HepG2 (cell line): ENCODE results near the gene DTYMK. TPM values are rescaled to one million over a fixed set of nuclear protein-coding genes. Genes with fewer than 3 reads are reported as not detected.

Experiments used
- EEA1 ChIP-seq: sonication (generic); formaldehyde crosslinking; IDR thresholded peaks from 2 replicates; pipeline ENCODE4 v1.5.1; 2020; ENCODE audit warnings: mild to moderate bottlenecking, missing genetic modification reagents, borderline replicate concordance
- FOXA3 ChIP-seq: IDR thresholded peaks from 2 replicates; pipeline ENCODE4 v1.6.1; 2016; ENCODE audit warnings: missing genetic modification reagents, missing compliant biosample characterization
- ISX ChIP-seq: sonication (generic); formaldehyde crosslinking; conservative IDR thresholded peaks from 2 replicates; pipeline ENCODE4 v1.5.0; 2020; ENCODE audit warnings: missing genetic modification reagents
- NCOA5 ChIP-seq: sonication (generic); formaldehyde crosslinking; IDR thresholded peaks from 2 replicates; pipeline ENCODE4 v1.4.0; 2020; ENCODE audit warnings: missing genetic modification reagents
- NPAS2 ChIP-seq: sonication (generic); formaldehyde crosslinking; IDR thresholded peaks from 2 replicates; pipeline ENCODE4 v1.8.0; 2022; ENCODE audit warnings: mild to moderate bottlenecking, missing genetic modification reagents, borderline replicate concordance
- PLRG1 ChIP-seq: fragments of 450-650 bp; conservative IDR thresholded peaks from 2 replicates; pipeline ENCODE4 v1.6.1; 2016
- ZNF101 ChIP-seq: sonication (generic); formaldehyde crosslinking; IDR thresholded peaks from 2 replicates; pipeline ENCODE4 v1.4.0; 2020; ENCODE audit warnings: mild to moderate bottlenecking, low read depth, missing genetic modification reagents, borderline replicate concordance
- ZNF44 ChIP-seq: sonication (generic); formaldehyde crosslinking; IDR thresholded peaks from 2 replicates; pipeline ENCODE4 v1.5.1; 2020; ENCODE audit warnings: mild to moderate bottlenecking, missing genetic modification reagents
- ZNF761 ChIP-seq: sonication (generic); formaldehyde crosslinking; conservative IDR thresholded peaks from 2 replicates; pipeline ENCODE4 v1.4.0; 2020; ENCODE audit warnings: mild to moderate bottlenecking, missing genetic modification reagents
- ZNF780A ChIP-seq: sonication (generic); formaldehyde crosslinking; IDR thresholded peaks from 2 replicates; pipeline ENCODE4 v1.8.0; 2022; ENCODE audit warnings: mild to moderate bottlenecking, missing genetic modification reagents, moderate library complexity
- polyA plus RNA-seq, 8 experiments: library from polyadenylated mRNA; depleted of rRNA in 3 of 8; stranded (reverse) in 7 of 8; unstranded in 1 of 8; fragments of >200 nt; fragmentation: Illumina TruSeq in 4 of 8; extraction: Trizol in 4 of 8; gene quantifications; 2 replicates each; pipeline versions ENCODE4 v1.2.1 to v1.2.3, GENCODE V29; 2011 to 2016; ENCODE audit warnings: low read depth in 4 of 8, missing spikeins in 1 of 8, mixed read lengths in 1 of 8; ENCODE audit not compliant: insufficient read depth in 1 of 8
- total RNA-seq, 5 experiments: library from RNA; depleted of rRNA; stranded (reverse); fragments of >200 nt; fragmentation: Illumina TruSeq; extraction: Trizol; gene quantifications; 2 replicates each; pipeline ENCODE4 v1.2.3, GENCODE V29; 2016; ENCODE audit warnings: low read depth in 1 of 5
- TF ChIP-seq, protein P1 (sequence below): sonication (generic); formaldehyde crosslinking; IDR thresholded peaks from 2 replicates; pipeline ENCODE4 v1.4.0; 2020; ENCODE audit warnings: missing genetic modification reagents, borderline replicate concordance
- TF ChIP-seq, protein P2 (sequence below): IDR thresholded peaks from 2 replicates; pipeline ENCODE4 v1.6.1; 2016; ENCODE audit warnings: low read depth
- TF ChIP-seq, protein P3 (sequence below): sonication (generic); formaldehyde crosslinking; IDR thresholded peaks from 2 replicates; pipeline ENCODE4 v1.4.0; 2020; ENCODE audit warnings: missing genetic modification reagents
- TF ChIP-seq, protein P4 (sequence below): sonication (generic); formaldehyde crosslinking; IDR thresholded peaks from 2 replicates; pipeline ENCODE4 v1.4.0; 2020; ENCODE audit warnings: missing genetic modification reagents, mild to moderate bottlenecking, borderline replicate concordance
- TF ChIP-seq, protein P5 (sequence below): sonication (generic); formaldehyde crosslinking; conservative IDR thresholded peaks from 2 replicates; pipeline ENCODE4 v1.8.1; 2023; ENCODE audit warnings: missing genetic modification reagents

The DTYMK gene
- total and polyA plus RNA-seq, 2 of the 13 experiments (the other 11 are each of a cell fraction or from before 2014, with no cell fraction given) = 57.5 to 134 TPM

DNA sequence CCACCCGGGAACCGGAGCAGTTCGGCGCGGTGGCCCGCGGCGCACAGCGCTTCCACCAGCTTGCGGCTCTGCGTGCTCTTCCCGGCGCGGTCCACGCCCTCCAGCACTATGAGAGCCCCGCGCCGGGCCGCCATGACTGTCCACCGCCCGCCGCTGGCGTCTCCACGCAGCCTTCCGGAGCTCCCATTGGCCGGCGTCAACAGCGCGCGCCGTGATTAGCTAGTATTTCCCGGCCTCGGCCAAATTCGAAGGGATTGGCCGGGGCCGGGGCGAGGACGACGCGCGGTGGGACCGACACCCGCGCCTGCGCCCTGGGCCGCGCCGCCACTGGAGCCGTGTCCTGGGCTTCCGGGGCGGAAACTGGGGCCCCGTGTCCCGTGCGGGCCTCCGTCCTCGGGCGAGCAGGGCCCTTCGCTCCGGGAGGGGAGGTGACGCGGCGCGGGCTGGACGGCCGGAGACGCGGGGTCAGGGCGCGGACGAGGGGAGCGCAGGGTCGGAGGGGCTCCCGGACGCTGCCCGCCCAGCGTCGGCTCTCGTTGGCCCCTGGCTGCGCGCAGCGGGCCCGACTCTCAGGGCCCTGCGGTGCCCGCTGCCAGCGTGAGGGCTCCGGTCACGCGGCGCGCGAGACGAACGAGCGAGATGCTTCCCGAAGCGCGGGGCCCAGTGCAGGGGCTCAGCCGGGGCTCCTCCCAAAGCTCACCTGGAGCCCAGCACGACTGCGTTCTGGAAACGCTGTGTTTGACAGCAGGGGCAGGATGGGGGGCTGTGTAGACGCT lies at the start of gene DTYMK (continued):
- TF ChIP-seq, protein P1, sequence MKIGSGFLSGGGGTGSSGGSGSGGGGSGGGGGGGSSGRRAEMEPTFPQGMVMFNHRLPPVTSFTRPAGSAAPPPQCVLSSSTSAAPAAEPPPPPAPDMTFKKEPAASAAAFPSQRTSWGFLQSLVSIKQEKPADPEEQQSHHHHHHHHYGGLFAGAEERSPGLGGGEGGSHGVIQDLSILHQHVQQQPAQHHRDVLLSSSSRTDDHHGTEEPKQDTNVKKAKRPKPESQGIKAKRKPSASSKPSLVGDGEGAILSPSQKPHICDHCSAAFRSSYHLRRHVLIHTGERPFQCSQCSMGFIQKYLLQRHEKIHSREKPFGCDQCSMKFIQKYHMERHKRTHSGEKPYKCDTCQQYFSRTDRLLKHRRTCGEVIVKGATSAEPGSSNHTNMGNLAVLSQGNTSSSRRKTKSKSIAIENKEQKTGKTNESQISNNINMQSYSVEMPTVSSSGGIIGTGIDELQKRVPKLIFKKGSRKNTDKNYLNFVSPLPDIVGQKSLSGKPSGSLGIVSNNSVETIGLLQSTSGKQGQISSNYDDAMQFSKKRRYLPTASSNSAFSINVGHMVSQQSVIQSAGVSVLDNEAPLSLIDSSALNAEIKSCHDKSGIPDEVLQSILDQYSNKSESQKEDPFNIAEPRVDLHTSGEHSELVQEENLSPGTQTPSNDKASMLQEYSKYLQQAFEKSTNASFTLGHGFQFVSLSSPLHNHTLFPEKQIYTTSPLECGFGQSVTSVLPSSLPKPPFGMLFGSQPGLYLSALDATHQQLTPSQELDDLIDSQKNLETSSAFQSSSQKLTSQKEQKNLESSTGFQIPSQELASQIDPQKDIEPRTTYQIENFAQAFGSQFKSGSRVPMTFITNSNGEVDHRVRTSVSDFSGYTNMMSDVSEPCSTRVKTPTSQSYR = no peak; the same call in 1 of the 2 replicates
- TF ChIP-seq, protein P2, sequence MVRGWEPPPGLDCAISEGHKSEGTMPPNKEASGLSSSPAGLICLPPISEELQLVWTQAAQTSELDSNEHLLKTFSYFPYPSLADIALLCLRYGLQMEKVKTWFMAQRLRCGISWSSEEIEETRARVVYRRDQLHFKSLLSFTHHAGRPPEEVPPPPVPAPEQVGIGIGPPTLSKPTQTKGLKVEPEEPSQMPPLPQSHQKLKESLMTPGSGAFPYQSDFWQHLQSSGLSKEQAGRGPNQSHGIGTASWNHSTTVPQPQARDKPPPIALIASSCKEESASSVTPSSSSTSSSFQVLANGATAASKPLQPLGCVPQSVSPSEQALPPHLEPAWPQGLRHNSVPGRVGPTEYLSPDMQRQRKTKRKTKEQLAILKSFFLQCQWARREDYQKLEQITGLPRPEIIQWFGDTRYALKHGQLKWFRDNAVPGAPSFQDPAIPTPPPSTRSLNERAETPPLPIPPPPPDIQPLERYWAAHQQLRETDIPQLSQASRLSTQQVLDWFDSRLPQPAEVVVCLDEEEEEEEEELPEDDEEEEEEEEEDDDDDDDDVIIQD (CRISPR knock-in tag) = no peak
- TF ChIP-seq NPAS2 (CRISPR knock-in tag) = no peak
- TF ChIP-seq, protein P3, sequence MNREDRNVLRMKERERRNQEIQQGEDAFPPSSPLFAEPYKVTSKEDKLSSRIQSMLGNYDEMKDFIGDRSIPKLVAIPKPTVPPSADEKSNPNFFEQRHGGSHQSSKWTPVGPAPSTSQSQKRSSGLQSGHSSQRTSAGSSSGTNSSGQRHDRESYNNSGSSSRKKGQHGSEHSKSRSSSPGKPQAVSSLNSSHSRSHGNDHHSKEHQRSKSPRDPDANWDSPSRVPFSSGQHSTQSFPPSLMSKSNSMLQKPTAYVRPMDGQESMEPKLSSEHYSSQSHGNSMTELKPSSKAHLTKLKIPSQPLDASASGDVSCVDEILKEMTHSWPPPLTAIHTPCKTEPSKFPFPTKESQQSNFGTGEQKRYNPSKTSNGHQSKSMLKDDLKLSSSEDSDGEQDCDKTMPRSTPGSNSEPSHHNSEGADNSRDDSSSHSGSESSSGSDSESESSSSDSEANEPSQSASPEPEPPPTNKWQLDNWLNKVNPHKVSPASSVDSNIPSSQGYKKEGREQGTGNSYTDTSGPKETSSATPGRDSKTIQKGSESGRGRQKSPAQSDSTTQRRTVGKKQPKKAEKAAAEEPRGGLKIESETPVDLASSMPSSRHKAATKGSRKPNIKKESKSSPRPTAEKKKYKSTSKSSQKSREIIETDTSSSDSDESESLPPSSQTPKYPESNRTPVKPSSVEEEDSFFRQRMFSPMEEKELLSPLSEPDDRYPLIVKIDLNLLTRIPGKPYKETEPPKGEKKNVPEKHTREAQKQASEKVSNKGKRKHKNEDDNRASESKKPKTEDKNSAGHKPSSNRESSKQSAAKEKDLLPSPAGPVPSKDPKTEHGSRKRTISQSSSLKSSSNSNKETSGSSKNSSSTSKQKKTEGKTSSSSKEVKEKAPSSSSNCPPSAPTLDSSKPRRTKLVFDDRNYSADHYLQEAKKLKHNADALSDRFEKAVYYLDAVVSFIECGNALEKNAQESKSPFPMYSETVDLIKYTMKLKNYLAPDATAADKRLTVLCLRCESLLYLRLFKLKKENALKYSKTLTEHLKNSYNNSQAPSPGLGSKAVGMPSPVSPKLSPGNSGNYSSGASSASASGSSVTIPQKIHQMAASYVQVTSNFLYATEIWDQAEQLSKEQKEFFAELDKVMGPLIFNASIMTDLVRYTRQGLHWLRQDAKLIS (CRISPR knock-in tag) = no peak
- no peak for TF ChIP-seq ZNF44
- TF ChIP-seq NCOA5 (CRISPR knock-in tag) = no peak
- peak; percentile 73 for TF ChIP-seq FOXA3
- TF ChIP-seq ZNF761 (CRISPR knock-in tag) = peak; percentile 89; the same call in 1 of the 2 replicates
- no peak for TF ChIP-seq ZNF101
- TF ChIP-seq, protein P4, sequence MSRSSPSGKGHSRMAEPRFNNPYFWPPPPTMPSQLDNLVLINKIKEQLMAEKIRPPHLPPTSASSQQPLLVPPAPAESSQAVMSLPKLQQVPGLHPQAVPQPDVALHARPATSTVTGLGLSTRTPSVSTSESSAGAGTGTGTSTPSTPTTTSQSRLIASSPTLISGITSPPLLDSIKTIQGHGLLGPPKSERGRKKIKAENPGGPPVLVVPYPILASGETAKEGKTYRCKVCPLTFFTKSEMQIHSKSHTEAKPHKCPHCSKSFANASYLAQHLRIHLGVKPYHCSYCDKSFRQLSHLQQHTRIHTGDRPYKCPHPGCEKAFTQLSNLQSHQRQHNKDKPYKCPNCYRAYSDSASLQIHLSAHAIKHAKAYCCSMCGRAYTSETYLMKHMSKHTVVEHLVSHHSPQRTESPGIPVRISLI (CRISPR knock-in tag) = 0 out of 2 replicates have a peak, but pooled peaks have one; percentile 14
- TF ChIP-seq ISX (CRISPR knock-in tag) = no peak; the same call in 1 of the 2 replicates
- TF ChIP-seq EEA1 = peak; percentile 34; the same call in 1 of the 2 replicates
- peak; percentile 90; the same call in 1 of the 2 replicates for TF ChIP-seq ZNF780A
- TF ChIP-seq, protein P5, sequence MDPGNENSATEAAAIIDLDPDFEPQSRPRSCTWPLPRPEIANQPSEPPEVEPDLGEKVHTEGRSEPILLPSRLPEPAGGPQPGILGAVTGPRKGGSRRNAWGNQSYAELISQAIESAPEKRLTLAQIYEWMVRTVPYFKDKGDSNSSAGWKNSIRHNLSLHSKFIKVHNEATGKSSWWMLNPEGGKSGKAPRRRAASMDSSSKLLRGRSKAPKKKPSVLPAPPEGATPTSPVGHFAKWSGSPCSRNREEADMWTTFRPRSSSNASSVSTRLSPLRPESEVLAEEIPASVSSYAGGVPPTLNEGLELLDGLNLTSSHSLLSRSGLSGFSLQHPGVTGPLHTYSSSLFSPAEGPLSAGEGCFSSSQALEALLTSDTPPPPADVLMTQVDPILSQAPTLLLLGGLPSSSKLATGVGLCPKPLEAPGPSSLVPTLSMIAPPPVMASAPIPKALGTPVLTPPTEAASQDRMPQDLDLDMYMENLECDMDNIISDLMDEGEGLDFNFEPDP (CRISPR knock-in tag) = no peak; the same call in 1 of the 2 replicates
- TF ChIP-seq PLRG1 = no peak
